CD8-positive, alpha-beta memory T cell (primary cell): ENCODE measurements around the gene SPARCL1. TPM values are rescaled to one million over a fixed set of nuclear protein-coding genes. Genes with fewer than 3 reads are reported as not detected.
"Not testable (repeated sequence)": the region's sequence is repeated elsewhere in the genome, so short reads cannot be mapped to it uniquely, and the experiment has no call there.

ENCODE experiments used
- CTCF ChIA-PET: fragments of 350-600 bp; sonication (Branson Sonifier 250); formaldehyde crosslinking; loops from one replicate; lab custom pipeline; 2021; ENCODE audit warnings: antibody characterized with exemption; lab: Charles Lee
- POLR2A ChIA-PET: fragments of 350-600 bp; sonication (Branson Sonifier 250); formaldehyde crosslinking; loops from one replicate; lab custom pipeline; 2021; ENCODE audit warnings: antibody characterized with exemption; lab: Charles Lee
- DNase-seq, 5 donors: peaks; one replicate each; pipeline versions ENCODE4 v3.0.0 to v3.0.0-alpha.2; 2020 to 2022; ENCODE audit warnings: mixed read lengths in 1 of 5
- H3K27ac ChIP-seq: one replicate; pipeline ENCODE4 v1.7.0; 2013; ENCODE audit warnings: low read depth, mild to moderate bottlenecking, low read length, moderate library complexity
- H3K27me3 ChIP-seq: 2 replicates; pipeline ENCODE4 v1.7.0; 2013; ENCODE audit warnings: low read length, mild to moderate bottlenecking; ENCODE audit not compliant: insufficient read depth, poor library complexity, severe bottlenecking
- H3K36me3 ChIP-seq: 2 replicates; pipeline ENCODE4 v1.7.0; 2013; ENCODE audit warnings: mild to moderate bottlenecking, low read length, moderate library complexity; ENCODE audit not compliant: insufficient read depth
- H3K4me1 ChIP-seq: 2 replicates; pipeline ENCODE4 v1.7.0; 2013; ENCODE audit warnings: mild to moderate bottlenecking, low read length, moderate library complexity; ENCODE audit not compliant: insufficient read depth
- H3K4me3 ChIP-seq: 2 replicates; pipeline ENCODE4 v1.7.0; 2013; ENCODE audit warnings: mild to moderate bottlenecking, low read length
- H3K9me3 ChIP-seq: 2 replicates; pipeline ENCODE4 v1.7.0; 2013; ENCODE audit warnings: mild to moderate bottlenecking, low read length
- H3K27ac Mint-ChIP-seq, 8 donors: one replicate each; pipeline ENCODE4 v1.8.0; 2020 to 2021; ENCODE audit warnings: mixed read lengths in 8 of 8, mild to moderate bottlenecking in 6 of 8, inconsistent platforms in 3 of 8, moderate library complexity in 3 of 8
- H3K27me3 Mint-ChIP-seq, 2 donors: one replicate each; pipeline ENCODE4 v1.8.0; 2020 to 2021; ENCODE audit warnings: mixed read lengths in 2 of 2, mild to moderate bottlenecking in 1 of 2, moderate library complexity in 1 of 2
- H3K36me3 Mint-ChIP-seq, 3 donors: one replicate each; pipeline ENCODE4 v1.8.0; 2020 to 2021; ENCODE audit warnings: mixed read lengths in 3 of 3, inconsistent platforms in 1 of 3, mild to moderate bottlenecking in 1 of 3
- H3K4me1 Mint-ChIP-seq, 3 donors: one replicate each; pipeline ENCODE4 v1.8.0; 2020 to 2021; ENCODE audit warnings: mixed read lengths in 3 of 3, inconsistent platforms in 1 of 3, mild to moderate bottlenecking in 1 of 3
- H3K4me3 Mint-ChIP-seq, 7 donors: one replicate each; pipeline ENCODE4 v1.8.0; 2020 to 2021; ENCODE audit warnings: mixed read lengths in 7 of 7, mild to moderate bottlenecking in 6 of 7, moderate library complexity in 4 of 7, inconsistent platforms in 2 of 7
- H3K9me3 Mint-ChIP-seq, 5 donors: one replicate each; pipeline ENCODE4 v1.8.0; 2020 to 2022; ENCODE audit warnings: mixed read lengths in 5 of 5, mild to moderate bottlenecking in 3 of 5, moderate library complexity in 2 of 5, inconsistent platforms in 1 of 5
- polyA plus RNA-seq: library from polyadenylated mRNA; unstranded; fragments of 300-500 nt; fragmentation: Illumina TruSeq; gene quantifications from one replicate; pipeline ENCODE4 v1.2.3, GENCODE V29; 2021
- total RNA-seq, 2 experiments: library from RNA; stranded (reverse); gene quantifications; one replicate each; pipeline ENCODE4 v1.2.3, GENCODE V29; 2021

Gene SPARCL1
- total and polyA plus RNA-seq, 3 experiments from 2014 or later: not detected

DNA sequence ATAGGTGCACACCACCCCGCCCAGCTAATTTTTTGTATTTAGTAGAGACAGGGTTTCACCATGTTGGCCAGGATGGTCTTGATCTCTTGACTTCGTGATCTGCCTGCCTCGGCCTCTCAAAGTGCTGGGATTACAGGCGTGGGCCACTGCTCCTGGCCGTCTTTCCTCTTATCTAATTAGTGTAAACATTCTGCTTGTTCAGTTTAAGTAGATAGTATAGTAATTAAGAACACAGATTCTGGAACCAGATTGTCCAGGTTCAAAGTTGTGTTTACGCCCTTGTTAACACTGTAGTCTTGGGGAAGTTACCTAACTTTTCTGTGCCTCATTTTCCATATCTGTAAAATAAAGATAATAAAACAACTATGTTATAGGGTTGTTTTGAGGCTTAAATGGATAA lies 82.8 kb downstream of the SPARCL1 start:
- not testable (repeated sequence) for H3K9me3 Mint-ChIP-seq, H3K27ac ChIP-seq, H3K4me3 Mint-ChIP-seq, H3K4me1 Mint-ChIP-seq, H3K4me1 ChIP-seq, H3K27me3 Mint-ChIP-seq, H3K27ac Mint-ChIP-seq, H3K27me3 ChIP-seq, H3K36me3 ChIP-seq, DNase-seq, H3K4me3 ChIP-seq, H3K9me3 ChIP-seq
- ChIA-PET CTCF (interaction anchor here (2.9 kb wide), 1 partner anchor 71 kb away, joined by 11 read pairs; no protein-coding TSS in a partner anchor), POLR2A (interaction anchor here (0.6 kb wide), 1 partner anchor 1265 kb away, joined by 3 read pairs; no protein-coding TSS in a partner anchor)
- peaks cover 6 to 66% (median 10%) of the 10 kb centered on the region in 3 donors for H3K36me3 Mint-ChIP-seq

DNA sequence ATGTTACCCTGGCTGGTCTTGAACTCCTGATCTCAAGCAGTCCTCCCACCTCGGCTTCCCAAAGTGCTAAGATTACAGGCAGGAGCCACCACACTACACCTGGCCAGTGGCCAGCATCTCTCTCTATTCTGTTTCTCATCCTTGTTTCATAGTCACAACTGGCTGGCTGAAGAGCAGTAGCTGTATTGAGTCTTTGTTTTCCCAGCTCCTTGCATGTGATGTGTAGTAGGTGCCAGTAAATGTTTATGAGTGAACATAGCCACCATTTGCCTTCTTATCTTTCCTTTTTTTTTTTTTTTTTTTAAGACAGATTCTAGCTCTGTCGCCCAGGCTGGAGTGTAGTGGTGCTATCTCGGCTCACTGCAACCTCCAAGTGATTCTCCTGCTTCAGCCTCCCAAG lies 83.2 kb downstream of the SPARCL1 start:
- peaks cover 3% of the 10 kb centered on the region for H3K36me3 ChIP-seq
- ChIA-PET CTCF (interaction anchor here (0.7 to 2.9 kb wide), 2 partner anchors 13 to 70 kb away, joined by 3 to 11 read pairs; no protein-coding TSS in a partner anchor), POLR2A (no interaction called here)
- no peak for DNase-seq
- no peaks in the 10 kb centered on the region for H3K9me3 Mint-ChIP-seq
- H3K36me3 Mint-ChIP-seq: peaks cover 3 to 64% (median 10%) of the 10 kb centered on the region in 3 donors
- H3K4me3 ChIP-seq: no peak overlapping the region
- H3K9me3 ChIP-seq: no peaks in the 10 kb centered on the region
- peaks cover 2 to 4% (median 3%) of the 10 kb centered on the region in 3 donors for H3K4me1 Mint-ChIP-seq
- no peak overlapping the region for H3K4me3 Mint-ChIP-seq
- no peaks in the 10 kb centered on the region for H3K27me3 Mint-ChIP-seq
- no peak overlapping the region for H3K27ac ChIP-seq
- H3K27ac Mint-ChIP-seq: peak overlapping the region in 1 of 8 donors; percentile 61
- H3K27me3 ChIP-seq: no peaks in the 10 kb centered on the region
- H3K4me1 ChIP-seq: no peaks in the 10 kb centered on the region

DNA sequence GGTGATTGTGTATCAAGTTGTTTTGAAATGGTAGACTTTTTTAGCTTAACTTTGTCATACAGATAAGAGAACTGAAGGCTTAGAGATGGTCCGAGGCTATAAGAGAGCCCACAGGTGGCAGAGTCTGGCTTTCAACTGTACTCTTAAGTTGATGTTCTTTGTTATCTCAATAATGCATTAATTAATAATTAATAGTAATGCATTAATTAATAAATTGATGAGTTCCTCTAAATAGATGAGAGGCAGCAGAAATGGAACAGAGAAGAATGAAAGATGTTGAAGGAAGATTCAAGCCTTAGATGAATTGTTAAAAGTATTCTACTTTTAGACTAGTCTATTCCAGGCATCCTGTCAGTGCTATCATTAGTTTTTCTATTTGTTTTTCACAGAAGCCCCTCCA lies 84.4 kb downstream of the SPARCL1 start:
- CTCF ChIA-PET: no interaction called here
- H3K4me1 ChIP-seq: no peaks in the 10 kb centered on the region
- no peaks in the 10 kb centered on the region for H3K27me3 ChIP-seq
- Mint-ChIP-seq H3K36me3 (peaks cover 0 to 64% (median 10%) of the 10 kb centered on the region in 3 donors), H3K9me3 (no peaks in the 10 kb centered on the region), H3K4me1 (peaks cover 2 to 4% (median 3%) of the 10 kb centered on the region in 3 donors), H3K4me3 (no peak overlapping the region), H3K27me3 (no peaks in the 10 kb centered on the region), H3K27ac (no peak overlapping the region)
- no peak for DNase-seq
- POLR2A ChIA-PET: no interaction called here
- H3K36me3 ChIP-seq: no peaks in the 10 kb centered on the region
- H3K27ac ChIP-seq: no peak overlapping the region
- H3K9me3 ChIP-seq: no peaks in the 10 kb centered on the region
- no peak overlapping the region for H3K4me3 ChIP-seq

DNA sequence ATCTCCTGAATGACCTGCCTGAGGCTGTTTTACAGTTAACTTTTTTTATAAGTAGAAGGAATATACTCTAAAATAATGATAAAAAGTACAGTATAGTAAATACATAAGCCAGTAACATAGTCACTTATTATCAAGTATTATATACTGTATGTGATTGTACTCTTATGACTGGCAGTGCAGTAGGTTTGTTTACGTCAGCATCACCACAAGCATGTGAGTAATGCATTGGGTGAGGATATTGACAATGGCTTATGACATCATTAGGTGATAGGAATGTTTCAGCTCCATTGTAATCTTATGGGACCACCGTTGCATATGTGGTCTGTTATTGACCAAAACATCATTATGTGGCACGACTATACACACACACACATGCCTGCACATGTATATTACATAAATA lies 86.3 kb downstream of the SPARCL1 start:
- Mint-ChIP-seq H3K27me3 (no peaks in the 10 kb centered on the region), H3K9me3 (no peaks in the 10 kb centered on the region), H3K4me1 (peaks cover 2 to 4% (median 3%) of the 10 kb centered on the region in 3 donors), H3K36me3 (peaks cover 4 to 66% (median 18%) of the 10 kb centered on the region in 3 donors), H3K27ac (no peak overlapping the region), H3K4me3 (no peak overlapping the region)
- no peaks in the 10 kb centered on the region for H3K27me3 ChIP-seq
- H3K4me1 ChIP-seq: no peaks in the 10 kb centered on the region
- no peak overlapping the region for H3K27ac ChIP-seq
- no peak for DNase-seq
- CTCF ChIA-PET: interaction anchor here (1.1 kb wide), 1 partner anchor 41 kb away, joined by 3 read pairs; no protein-coding TSS in a partner anchor
- no peak overlapping the region for H3K4me3 ChIP-seq
- peaks cover 5% of the 10 kb centered on the region for H3K36me3 ChIP-seq
- POLR2A ChIA-PET: no interaction called here
- H3K9me3 ChIP-seq: no peaks in the 10 kb centered on the region

DNA sequence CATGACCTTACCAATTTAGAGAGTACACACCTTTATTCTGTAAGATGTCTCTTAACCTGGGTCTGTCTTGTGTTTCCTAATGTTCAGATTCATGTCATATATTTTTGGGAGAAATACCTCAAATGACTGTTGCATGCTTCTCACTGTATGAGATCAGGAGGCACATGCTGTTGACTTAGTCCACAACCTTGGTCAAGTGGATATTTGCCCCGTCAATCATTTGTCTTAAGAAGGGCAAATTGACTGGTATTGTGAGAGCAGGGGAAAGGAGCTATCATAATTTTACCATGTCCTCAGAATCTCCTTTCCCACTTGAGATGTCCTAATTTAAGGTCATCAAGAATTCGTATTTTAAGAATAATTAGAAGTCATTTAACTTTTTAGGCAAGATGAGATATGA lies 95.8 kb downstream of the SPARCL1 start:
- no peaks in the 10 kb centered on the region for H3K9me3 ChIP-seq
- H3K27me3 ChIP-seq: no peaks in the 10 kb centered on the region
- Mint-ChIP-seq H3K27ac (peak overlapping the region in 1 of 8 donors; percentile 4), H3K4me3 (no peak overlapping the region), H3K9me3 (no peaks in the 10 kb centered on the region), H3K4me1 (peaks cover 43 to 49% (median 49%) of the 10 kb centered on the region in 3 donors), H3K36me3 (peaks cover 3 to 30% (median 12%) of the 10 kb centered on the region in 3 donors), H3K27me3 (no peaks in the 10 kb centered on the region)
- no peak overlapping the region for H3K27ac ChIP-seq
- peaks cover 9% of the 10 kb centered on the region for H3K36me3 ChIP-seq
- DNase-seq: no peak
- H3K4me1 ChIP-seq: no peaks in the 10 kb centered on the region
- CTCF ChIA-PET: no interaction called here
- POLR2A ChIA-PET: no interaction called here
- H3K4me3 ChIP-seq: no peak overlapping the region

DNA sequence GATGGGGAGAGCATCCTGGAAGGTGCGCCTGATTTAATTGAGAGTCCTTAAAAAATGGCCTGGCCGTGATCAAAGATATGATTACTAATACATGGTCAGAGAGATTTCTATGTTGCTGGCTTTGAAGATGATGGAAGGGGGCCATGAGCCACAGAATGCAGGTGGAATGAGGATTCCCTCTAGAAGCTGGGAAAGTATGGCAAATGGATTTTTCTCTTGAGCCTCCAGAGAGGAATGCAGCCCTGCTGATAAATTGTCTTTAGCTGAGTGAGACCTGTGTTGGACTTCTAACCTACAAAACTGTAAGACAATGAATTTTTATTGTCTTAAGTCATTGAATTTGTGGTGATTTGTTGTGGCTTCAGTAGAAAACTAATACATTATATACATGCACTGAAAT lies 99.1 kb downstream of the SPARCL1 start:
- H3K36me3 Mint-ChIP-seq: peaks cover 0 to 8% (median 4%) of the 10 kb centered on the region in 3 donors
- ChIA-PET POLR2A (no interaction called here), CTCF (no interaction called here)
- Histone ChIP-seq H3K27ac (no peak overlapping the region), H3K4me1 (peaks cover 1% of the 10 kb centered on the region), H3K27me3 (no peaks in the 10 kb centered on the region), H3K36me3 (no peaks in the 10 kb centered on the region), H3K4me3 (no peak overlapping the region), H3K9me3 (no peaks in the 10 kb centered on the region)
- peak overlapping the region in 2 of 8 donors; percentile 27 to 71 for H3K27ac Mint-ChIP-seq
- no peaks in the 10 kb centered on the region for H3K9me3 Mint-ChIP-seq
- DNase-seq: no peak
- H3K4me3 Mint-ChIP-seq: no peak overlapping the region
- peaks cover 55 to 71% (median 68%) of the 10 kb centered on the region in 3 donors for H3K4me1 Mint-ChIP-seq
- no peaks in the 10 kb centered on the region for H3K27me3 Mint-ChIP-seq

DNA sequence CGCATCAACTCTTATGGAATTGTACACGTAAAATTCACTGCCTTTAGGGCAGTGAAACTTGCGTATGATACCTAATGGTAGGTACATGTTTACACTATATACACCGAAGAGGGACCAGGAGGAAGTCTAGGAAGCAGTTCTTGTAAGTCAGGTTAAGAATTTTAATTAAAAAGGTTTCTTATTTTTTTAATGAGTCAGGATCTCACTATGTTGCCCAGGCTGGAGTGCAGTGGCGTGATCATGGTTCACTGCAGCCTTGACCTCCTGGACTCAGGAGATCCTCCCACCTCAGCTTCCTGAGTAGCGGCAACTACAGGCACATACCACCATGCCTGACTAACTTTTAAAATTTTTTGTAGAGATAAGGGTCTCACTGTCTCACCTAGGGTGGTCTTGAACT lies 100.2 kb downstream of the SPARCL1 start:
- ChIA-PET CTCF (no interaction called here), POLR2A (no interaction called here)
- H3K4me3 Mint-ChIP-seq: no peak overlapping the region
- H3K9me3 Mint-ChIP-seq: no peaks in the 10 kb centered on the region
- Histone ChIP-seq H3K9me3 (no peaks in the 10 kb centered on the region), H3K4me3 (no peak overlapping the region), H3K4me1 (peaks cover 11% of the 10 kb centered on the region), H3K27me3 (no peaks in the 10 kb centered on the region), H3K36me3 (no peaks in the 10 kb centered on the region), H3K27ac (no peak overlapping the region)
- H3K36me3 Mint-ChIP-seq: peaks cover 0 to 6% (median 3%) of the 10 kb centered on the region in 3 donors
- H3K27me3 Mint-ChIP-seq: no peaks in the 10 kb centered on the region
- peaks cover 59 to 80% (median 78%) of the 10 kb centered on the region in 3 donors for H3K4me1 Mint-ChIP-seq
- no peak overlapping the region for H3K27ac Mint-ChIP-seq
- DNase-seq: no peak

DNA sequence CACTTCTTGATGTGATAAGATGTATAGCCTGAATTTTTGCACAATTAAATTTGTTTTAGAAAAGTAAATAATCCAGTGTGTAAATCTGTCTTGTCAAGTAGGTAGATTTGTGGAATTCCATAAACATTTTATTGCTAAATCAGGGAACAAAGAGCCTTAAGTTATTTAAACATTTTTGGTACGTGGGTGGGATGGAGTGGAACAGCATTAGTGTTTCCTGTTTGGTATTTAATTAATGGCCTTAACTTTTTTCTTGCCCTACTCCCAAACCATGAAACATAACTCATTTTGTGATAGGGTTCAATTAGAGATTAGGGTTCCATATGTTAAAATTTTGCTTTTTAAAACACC lies 101.7 kb downstream of the SPARCL1 start:
- no peaks in the 10 kb centered on the region for H3K9me3 Mint-ChIP-seq
- peak overlapping the region in 2 of 8 donors; percentile 42 to 64 for H3K27ac Mint-ChIP-seq
- H3K36me3 ChIP-seq: no peaks in the 10 kb centered on the region

More for the DNA sequence above, 101.7 kb downstream of the SPARCL1 start:
- DNase-seq: no peak
- H3K4me1 Mint-ChIP-seq: peaks cover 60 to 82% (median 78%) of the 10 kb centered on the region in 3 donors
- POLR2A ChIA-PET: no interaction called here
- Histone ChIP-seq H3K4me3 (no peak overlapping the region), H3K9me3 (no peaks in the 10 kb centered on the region), H3K27me3 (no peaks in the 10 kb centered on the region), H3K4me1 (peaks cover 23% of the 10 kb centered on the region), H3K27ac (no peak overlapping the region)
- CTCF ChIA-PET: no interaction called here
- no peak overlapping the region for H3K4me3 Mint-ChIP-seq
- peaks cover 0 to 4% of the 10 kb centered on the region in 2 donors for H3K27me3 Mint-ChIP-seq
- peaks cover 0 to 9% (median 3%) of the 10 kb centered on the region in 3 donors for H3K36me3 Mint-ChIP-seq
